ENCODE results near the gene EIF4B. TPM values are rescaled to one million over a fixed set of nuclear protein-coding genes. Genes with fewer than 3 reads are reported as not detected.

EIF4B gene, protein sequence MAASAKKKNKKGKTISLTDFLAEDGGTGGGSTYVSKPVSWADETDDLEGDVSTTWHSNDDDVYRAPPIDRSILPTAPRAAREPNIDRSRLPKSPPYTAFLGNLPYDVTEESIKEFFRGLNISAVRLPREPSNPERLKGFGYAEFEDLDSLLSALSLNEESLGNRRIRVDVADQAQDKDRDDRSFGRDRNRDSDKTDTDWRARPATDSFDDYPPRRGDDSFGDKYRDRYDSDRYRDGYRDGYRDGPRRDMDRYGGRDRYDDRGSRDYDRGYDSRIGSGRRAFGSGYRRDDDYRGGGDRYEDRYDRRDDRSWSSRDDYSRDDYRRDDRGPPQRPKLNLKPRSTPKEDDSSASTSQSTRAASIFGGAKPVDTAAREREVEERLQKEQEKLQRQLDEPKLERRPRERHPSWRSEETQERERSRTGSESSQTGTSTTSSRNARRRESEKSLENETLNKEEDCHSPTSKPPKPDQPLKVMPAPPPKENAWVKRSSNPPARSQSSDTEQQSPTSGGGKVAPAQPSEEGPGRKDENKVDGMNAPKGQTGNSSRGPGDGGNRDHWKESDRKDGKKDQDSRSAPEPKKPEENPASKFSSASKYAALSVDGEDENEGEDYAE
- 1,180 and 1,656 TPM in 2 replicates for total RNA-seq

GRCh38 chr12:53005986-53006809 is at the start of gene EIF4B:
EIF4B (plus strand) TSS chr12:53006456; CDS start chr12:53006484, 28 bp downstream.

DNA sequence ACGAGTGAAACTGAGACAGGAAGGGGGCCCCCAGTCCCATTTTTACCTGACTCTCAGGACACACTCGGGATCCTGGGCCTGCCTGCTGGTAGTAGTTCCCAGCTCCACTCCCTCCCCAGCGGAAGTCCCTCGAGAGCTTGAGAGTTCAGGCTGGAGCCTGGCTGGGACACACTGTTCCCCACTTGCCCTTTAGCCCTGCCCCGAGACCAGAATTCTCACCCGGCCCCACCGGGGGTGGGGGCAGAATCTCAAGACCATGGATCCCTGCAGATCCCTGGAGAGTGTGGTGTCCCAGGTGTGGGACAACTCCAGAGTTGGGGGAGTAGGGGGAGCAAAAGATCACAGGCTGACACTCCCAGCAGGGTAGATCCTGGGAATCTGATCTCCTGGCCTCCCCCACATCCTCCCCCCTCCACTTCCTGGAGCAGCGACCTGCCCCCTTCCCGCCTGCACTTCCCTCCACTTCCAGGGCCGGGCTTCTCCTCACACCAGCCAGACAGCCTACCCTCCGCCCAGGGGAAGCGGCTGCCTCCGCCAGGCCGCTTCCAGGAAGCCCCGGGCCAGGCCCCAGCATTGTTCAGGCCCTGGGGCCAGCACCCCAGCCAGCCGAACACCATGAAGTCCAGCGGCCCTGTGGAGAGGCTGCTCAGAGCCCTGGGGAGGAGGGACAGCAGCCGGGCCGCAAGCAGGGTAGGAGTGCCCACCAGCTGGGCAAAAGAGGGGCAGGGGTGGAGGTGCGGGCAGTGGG is 43.5 kb downstream of the EIF4B start, which contains the start of gene TNS2:
Gene TNS2 (plus strand): TSS at position 495 of the 748 bp plus-strand sequence. CDS start 121 bp downstream, at position 616.

GRCh38 chr12:53079226-53080117 is 73.2 kb downstream of the EIF4B start, which contains the start of gene SPRYD3:
SPRYD3 (minus strand) TSS chr12:53079390; CDS start chr12:53079333, 57 bp downstream.

Other genes starting within 250 kb of the EIF4B start
- not detected in 2 replicates for gene KRT76, start 229.1 kb upstream of the EIF4B start, total RNA-seq
- gene KRT3, start 210.3 kb upstream of the EIF4B start, total RNA-seq: not detected in 2 replicates
- not detected in 2 replicates for gene KRT4, start 192.3 kb upstream of the EIF4B start, total RNA-seq
- gene KRT79, start 172.1 kb upstream of the EIF4B start, total RNA-seq: not detected in 2 replicates
- gene KRT78, start 157.5 kb upstream of the EIF4B start, total RNA-seq: not detected in 2 replicates
- 9.4 and 13.1 TPM in 2 replicates for gene KRT8, start 101.4 kb upstream of the EIF4B start, total RNA-seq
- gene KRT18, start 57.3 kb upstream of the EIF4B start, total RNA-seq: 112 and 131 TPM in 2 replicates
- gene TNS2, start 43.6 kb downstream of the EIF4B start, total RNA-seq: 19.1 and 31.5 TPM in 2 replicates
- gene SPRYD3, start 72.9 kb downstream of the EIF4B start, total RNA-seq: 11.9 and 13.8 TPM in 2 replicates
- gene IGFBP6, start 91.2 kb downstream of the EIF4B start, total RNA-seq: 1.7 and 5.2 TPM in 2 replicates
- gene SOAT2, start 97.0 kb downstream of the EIF4B start, total RNA-seq: not detected in 2 replicates
- 15.3 and 15.6 TPM in 2 replicates for gene ZNF740, start 174.3 kb downstream of the EIF4B start, total RNA-seq
- 4.6 and 5.5 TPM in 2 replicates for gene CSAD, start 174.5 kb downstream of the EIF4B start, total RNA-seq
- gene ITGB7, start 200.8 kb downstream of the EIF4B start, total RNA-seq: under 0.01 and 0.09 TPM in 2 replicates
- 12.3 and 16.5 TPM in 2 replicates for gene RARG, start 225.8 kb downstream of the EIF4B start, total RNA-seq